ENCODE measurements around the gene KANSL1.
"Not testable (repeated sequence)": the region's sequence is repeated elsewhere in the genome, so short reads cannot be mapped to it uniquely, and the experiment has no call there.

The KANSL1 gene

GRCh38 chr17:46191322-46192188 is 1.7 kb downstream of the KANSL1 start:
- DNase-seq = peak; percentile 70

- DNase-seq = peak; percentile 21
Measured at GRCh38 chr17:46190763-46191162, 2.5 kb downstream of the KANSL1 start.

GRCh38 chr17:46186827-46187235 is 6.4 kb downstream of the KANSL1 start:
- DNase-seq = peak; percentile 55

- no peak for DNase-seq
Measured at GRCh38 chr17:46184696-46185095, 8.5 kb downstream of the KANSL1 start.

- DNase-seq = not testable (repeated sequence)
Measured at GRCh38 chr17:46183383-46183782, 9.8 kb downstream of the KANSL1 start.

GRCh38 chr17:46182961-46183360 is 10.3 kb downstream of the KANSL1 start:
- DNase-seq = no peak

GRCh38 chr17:46181940-46182339 is 11.3 kb downstream of the KANSL1 start:
- DNase-seq = no peak

- DNase-seq = not testable (repeated sequence)
Measured at GRCh38 chr17:46181316-46181715, 11.9 kb downstream of the KANSL1 start.

GRCh38 chr17:46180892-46181274 is 12.3 kb downstream of the KANSL1 start:
- no peak for DNase-seq

- not testable (repeated sequence) for DNase-seq
Measured at GRCh38 chr17:46180185-46180891, 12.9 kb downstream of the KANSL1 start.

- DNase-seq = peak; percentile 44
Measured at GRCh38 chr17:46179375-46179999, 13.7 kb downstream of the KANSL1 start.

- peak; percentile 41 for DNase-seq
Measured at GRCh38 chr17:46178550-46179214, 14.5 kb downstream of the KANSL1 start.

GRCh38 chr17:46176975-46177374 is 16.3 kb downstream of the KANSL1 start:
- DNase-seq = no peak

GRCh38 chr17:46175891-46176290 is 17.3 kb downstream of the KANSL1 start:
- DNase-seq = no peak

- DNase-seq = no peak
Measured at GRCh38 chr17:46173153-46173552, 20.1 kb downstream of the KANSL1 start.

GRCh38 chr17:46171939-46172338 is 21.3 kb downstream of the KANSL1 start:
- no peak for DNase-seq

GRCh38 chr17:46170639-46171429 is 22.4 kb downstream of the KANSL1 start:
- DNase-seq = no peak

GRCh38 chr17:46169913-46170638 is 23.2 kb downstream of the KANSL1 start:
- DNase-seq = no peak

- DNase-seq = no peak
Measured at GRCh38 chr17:46167826-46168569, 25.2 kb downstream of the KANSL1 start.

- DNase-seq = no peak
Measured at GRCh38 chr17:46167267-46167666, 26.0 kb downstream of the KANSL1 start.
